Neuron (in vitro differentiated cells): ENCODE measurements around the gene IFIT2.
"Not testable (repeated sequence)": the region's sequence is repeated elsewhere in the genome, so short reads cannot be mapped to it uniquely, and the experiment has no call there.

Experiments used
- H2AFZ ChIP-seq: one replicate; pipeline ENCODE4 v1.6.1; 2013; ENCODE audit warnings: low read depth, mild to moderate bottlenecking, inconsistent platforms, low read length, moderate library complexity
- H3K27me3 ChIP-seq: one replicate; pipeline ENCODE4 v1.6.1; 2013; ENCODE audit warnings: low read length; ENCODE audit not compliant: insufficient read depth
- H3K36me3 ChIP-seq: one replicate; pipeline ENCODE4 v1.6.1; 2013; ENCODE audit warnings: low read length; ENCODE audit not compliant: insufficient read depth
- H3K4me1 ChIP-seq: one replicate; pipeline ENCODE4 v1.6.1; 2013; ENCODE audit warnings: low read length; ENCODE audit not compliant: insufficient read depth
- H3K4me3 ChIP-seq: 2 replicates; pipeline ENCODE4 v1.5.1; 2013; ENCODE audit warnings: mild to moderate bottlenecking, low read length, moderate library complexity
- H3K9me3 ChIP-seq: one replicate; pipeline ENCODE4 v1.6.1; 2013; ENCODE audit warnings: low read length

IFIT2 gene

DNA sequence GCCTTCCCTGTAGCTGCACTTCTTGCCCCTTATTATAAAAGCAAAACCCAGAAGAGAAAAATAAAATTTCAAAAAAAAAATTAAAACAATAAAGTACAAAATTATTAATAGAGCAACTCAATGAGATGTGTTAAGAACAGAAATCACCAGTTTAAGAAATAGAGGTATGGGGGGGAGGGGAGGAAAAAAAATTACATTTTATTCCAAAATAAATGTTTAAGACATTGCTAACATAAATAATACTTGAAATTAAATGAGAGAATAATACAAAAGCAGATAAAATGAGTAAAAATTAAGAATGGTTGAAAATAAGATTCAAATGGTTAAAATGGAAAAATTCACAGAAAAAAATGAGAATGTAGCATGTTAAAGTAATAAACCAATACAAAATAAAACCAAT lies 3.1 kb downstream of the IFIT2 start:
- Histone ChIP-seq H3K9me3 (no peaks in the 10 kb centered on the region), H3K36me3 (no peaks in the 10 kb centered on the region), H3K27me3 (no peaks in the 10 kb centered on the region), H2AFZ (no peak overlapping the region), H3K4me1 (peaks cover 3% of the 10 kb centered on the region), H3K4me3 (no peak overlapping the region)

DNA sequence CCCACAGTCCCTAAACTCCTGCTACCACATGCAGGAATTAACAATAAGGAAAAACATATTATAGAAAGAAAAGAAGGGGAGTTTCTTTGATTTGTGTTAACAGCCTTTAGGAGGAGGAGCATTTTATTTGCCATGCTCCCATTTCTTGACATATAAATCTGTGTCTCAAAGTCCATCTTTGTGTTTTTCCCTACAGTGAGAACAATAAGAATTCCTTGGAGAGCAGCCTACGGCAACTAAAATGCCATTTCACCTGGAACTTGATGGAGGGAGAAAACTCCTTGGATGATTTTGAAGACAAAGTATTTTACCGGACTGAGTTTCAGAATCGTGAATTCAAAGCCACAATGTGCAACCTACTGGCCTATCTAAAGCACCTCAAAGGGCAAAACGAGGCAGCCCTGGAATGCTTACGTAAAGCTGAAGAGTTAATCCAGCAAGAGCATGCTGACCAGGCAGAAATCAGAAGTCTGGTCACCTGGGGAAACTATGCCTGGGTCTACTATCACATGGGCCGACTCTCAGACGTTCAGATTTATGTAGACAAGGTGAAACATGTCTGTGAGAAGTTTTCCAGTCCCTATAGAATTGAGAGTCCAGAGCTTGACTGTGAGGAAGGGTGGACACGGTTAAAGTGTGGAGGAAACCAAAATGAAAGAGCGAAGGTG lies 4.1 kb downstream of the IFIT2 start:
- Histone ChIP-seq H2AFZ (no peak overlapping the region), H3K36me3 (no peaks in the 10 kb centered on the region), H3K27me3 (no peaks in the 10 kb centered on the region), H3K4me3 (no peak overlapping the region), H3K4me1 (peaks cover 3% of the 10 kb centered on the region), H3K9me3 (no peaks in the 10 kb centered on the region)

DNA sequence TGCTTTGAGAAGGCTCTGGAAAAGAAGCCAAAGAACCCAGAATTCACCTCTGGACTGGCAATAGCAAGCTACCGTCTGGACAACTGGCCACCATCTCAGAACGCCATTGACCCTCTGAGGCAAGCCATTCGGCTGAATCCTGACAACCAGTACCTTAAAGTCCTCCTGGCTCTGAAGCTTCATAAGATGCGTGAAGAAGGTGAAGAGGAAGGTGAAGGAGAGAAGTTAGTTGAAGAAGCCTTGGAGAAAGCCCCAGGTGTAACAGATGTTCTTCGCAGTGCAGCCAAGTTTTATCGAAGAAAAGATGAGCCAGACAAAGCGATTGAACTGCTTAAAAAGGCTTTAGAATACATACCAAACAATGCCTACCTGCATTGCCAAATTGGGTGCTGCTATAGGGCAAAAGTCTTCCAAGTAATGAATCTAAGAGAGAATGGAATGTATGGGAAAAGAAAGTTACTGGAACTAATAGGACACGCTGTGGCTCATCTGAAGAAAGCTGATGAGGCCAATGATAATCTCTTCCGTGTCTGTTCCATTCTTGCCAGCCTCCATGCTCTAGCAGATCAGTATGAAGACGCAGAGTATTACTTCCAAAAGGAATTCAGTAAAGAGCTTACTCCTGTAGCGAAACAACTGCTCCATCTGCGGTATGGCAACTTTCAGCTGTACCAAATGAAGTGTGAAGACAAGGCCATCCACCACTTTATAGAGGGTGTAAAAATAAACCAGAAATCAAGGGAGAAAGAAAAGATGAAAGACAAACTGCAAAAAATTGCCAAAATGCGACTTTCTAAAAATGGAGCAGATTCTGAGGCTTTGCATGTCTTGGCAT lies 4.8 kb downstream of the IFIT2 start:
- Histone ChIP-seq H3K9me3 (no peaks in the 10 kb centered on the region), H2AFZ (no peak overlapping the region), H3K4me3 (no peak overlapping the region), H3K27me3 (no peaks in the 10 kb centered on the region), H3K36me3 (no peaks in the 10 kb centered on the region), H3K4me1 (peaks cover 3% of the 10 kb centered on the region)

DNA sequence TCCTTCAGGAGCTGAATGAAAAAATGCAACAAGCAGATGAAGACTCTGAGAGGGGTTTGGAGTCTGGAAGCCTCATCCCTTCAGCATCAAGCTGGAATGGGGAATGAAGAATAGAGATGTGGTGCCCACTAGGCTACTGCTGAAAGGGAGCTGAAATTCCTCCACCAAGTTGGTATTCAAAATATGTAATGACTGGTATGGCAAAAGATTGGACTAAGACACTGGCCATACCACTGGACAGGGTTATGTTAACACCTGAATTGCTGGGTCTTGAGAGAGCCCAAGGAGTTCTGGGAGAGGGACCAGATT lies 5.4 kb downstream of the IFIT2 start:
- Histone ChIP-seq H3K36me3 (no peaks in the 10 kb centered on the region), H2AFZ (no peak overlapping the region), H3K4me3 (no peak overlapping the region), H3K27me3 (no peaks in the 10 kb centered on the region), H3K4me1 (peaks cover 3% of the 10 kb centered on the region), H3K9me3 (no peaks in the 10 kb centered on the region)

DNA sequence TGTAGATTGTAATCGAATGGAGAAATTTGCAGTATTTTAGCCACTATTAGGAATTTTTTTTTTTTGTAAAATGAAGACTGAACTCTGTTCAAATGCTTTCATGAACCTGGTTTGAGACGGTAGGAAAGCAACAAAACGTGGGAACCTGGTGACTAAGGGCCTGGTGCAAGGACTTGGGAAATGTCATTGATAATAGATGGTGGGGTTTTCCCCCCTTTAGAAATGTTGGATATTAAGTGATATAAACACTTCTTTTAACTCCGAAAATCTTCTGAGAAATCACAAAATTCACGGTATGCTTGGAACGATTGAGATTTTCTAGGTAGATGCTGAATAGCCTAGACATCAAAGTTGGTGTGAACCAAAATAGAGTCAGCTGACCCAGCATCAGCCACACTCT lies 6.4 kb downstream of the IFIT2 start:
- H3K27me3 ChIP-seq, result no peaks in the 10 kb centered on the region

DNA sequence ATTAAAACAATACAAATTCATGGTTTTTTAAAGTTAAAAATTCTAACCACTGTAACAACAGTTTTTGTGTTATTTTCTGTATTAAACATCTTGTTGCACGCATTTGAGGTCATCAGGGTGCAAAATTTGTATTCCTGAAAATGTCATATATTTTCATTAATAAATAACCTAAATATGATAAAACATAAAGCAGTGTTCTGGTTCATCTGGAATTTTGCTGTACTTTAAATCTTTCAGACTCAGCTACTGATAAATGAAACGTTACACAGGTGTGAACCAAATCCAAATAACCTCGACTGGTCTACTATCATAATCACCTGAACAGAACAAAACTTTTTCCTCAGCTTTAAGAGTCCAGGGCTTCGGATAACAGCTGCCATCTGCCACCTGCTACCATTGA lies 6.9 kb downstream of the IFIT2 start:
- no peaks in the 10 kb centered on the region for H3K27me3 ChIP-seq

More for the DNA sequence above, 6.4 kb downstream of the IFIT2 start:
- Histone ChIP-seq H3K4me3 (no peak overlapping the region), H3K36me3 (no peaks in the 10 kb centered on the region), H3K9me3 (no peaks in the 10 kb centered on the region), H2AFZ (no peak overlapping the region), H3K4me1 (peaks cover 3% of the 10 kb centered on the region)

DNA sequence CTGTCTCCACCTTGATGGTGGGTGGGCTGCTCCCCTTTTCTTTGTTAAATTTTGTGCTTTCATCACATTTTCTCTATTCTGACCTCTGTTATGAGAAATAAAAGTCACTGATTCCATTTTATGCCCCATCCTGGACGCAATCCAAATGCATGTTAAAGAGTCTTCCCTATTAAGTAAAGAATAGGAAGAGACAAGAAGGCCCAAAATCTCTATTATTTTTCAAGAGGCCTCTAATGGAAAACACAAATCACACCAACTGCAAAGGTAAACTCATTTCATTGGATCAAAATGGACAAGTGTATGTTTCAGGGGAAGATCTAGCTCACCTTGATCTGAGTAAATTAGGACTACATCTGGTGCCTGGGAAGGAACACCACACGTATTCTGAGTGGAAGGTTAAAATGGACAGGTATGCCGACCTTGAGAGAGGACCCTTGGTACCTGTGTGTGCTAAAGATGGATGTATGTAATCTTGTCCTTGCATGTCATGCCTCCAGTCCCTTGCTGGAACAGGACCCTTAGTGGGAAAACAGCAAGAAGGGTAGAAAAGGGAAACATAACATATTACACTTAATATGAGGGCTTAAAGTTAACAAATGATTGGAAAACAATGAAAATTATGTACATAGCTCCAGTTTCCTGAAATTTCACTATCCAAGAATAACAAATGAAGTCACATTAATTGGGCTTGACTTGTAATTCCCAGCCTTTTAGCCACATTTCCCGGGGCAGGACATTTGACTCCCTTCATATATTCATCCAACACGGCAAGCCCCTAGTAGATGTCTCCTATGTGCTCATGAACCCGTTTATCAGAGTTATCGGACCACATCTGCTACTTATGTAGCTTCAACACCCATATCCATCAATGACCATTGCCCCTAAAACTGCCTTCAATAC lies 7.6 kb downstream of the IFIT2 start:
- Histone ChIP-seq H3K27me3 (no peaks in the 10 kb centered on the region), H3K4me1 (peaks cover 3% of the 10 kb centered on the region), H2AFZ (no peak overlapping the region), H3K9me3 (no peaks in the 10 kb centered on the region), H3K4me3 (no peak overlapping the region), H3K36me3 (no peaks in the 10 kb centered on the region)

More for the DNA sequence above, 6.9 kb downstream of the IFIT2 start:
- Histone ChIP-seq H3K4me1 (peaks cover 3% of the 10 kb centered on the region), H2AFZ (no peak overlapping the region), H3K4me3 (no peak overlapping the region), H3K9me3 (no peaks in the 10 kb centered on the region), H3K36me3 (no peaks in the 10 kb centered on the region)

DNA sequence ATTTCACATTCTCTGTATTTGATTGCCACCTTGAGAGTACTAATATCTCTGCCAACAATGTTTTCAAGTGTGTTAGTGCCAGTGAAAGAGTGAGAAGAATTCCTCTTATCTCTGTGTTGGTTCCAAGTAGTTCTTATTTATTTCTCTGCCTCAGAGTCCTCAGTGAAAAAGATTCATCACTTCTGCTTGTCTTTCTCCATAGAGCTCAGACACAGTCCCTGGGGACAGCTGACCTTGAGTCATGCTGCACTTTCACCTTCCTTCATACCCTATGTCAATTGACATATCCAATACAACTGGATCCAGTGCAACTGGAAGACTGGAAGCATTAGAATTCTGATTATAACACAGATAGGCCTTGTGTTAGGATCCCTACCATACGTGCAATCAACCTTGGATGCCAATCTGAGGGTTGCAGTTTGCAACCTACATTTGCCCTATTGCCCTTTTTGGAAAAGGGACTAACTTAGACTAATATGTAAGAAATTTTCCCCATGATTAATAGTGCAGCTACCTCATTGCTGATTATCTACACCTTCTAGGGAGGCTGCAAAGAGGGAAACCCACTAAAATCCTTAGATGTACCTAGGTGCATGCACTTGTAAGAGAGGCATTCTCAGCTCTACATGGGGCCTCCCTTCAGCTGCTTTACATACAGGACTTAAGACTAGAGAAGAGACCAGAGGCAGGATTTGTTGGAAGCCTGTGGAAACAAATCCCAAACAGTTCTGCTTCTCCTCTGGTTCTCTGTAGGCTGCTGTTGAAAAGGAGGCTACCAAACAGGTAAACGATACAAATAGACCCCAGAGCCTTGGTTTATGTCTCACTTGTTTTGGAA lies 8.4 kb downstream of the IFIT2 start:
- Histone ChIP-seq H3K9me3 (no peaks in the 10 kb centered on the region), H3K4me1 (peaks cover 5% of the 10 kb centered on the region), H2AFZ (no peak overlapping the region), H3K27me3 (no peaks in the 10 kb centered on the region), H3K4me3 (no peak overlapping the region), H3K36me3 (no peaks in the 10 kb centered on the region)

DNA sequence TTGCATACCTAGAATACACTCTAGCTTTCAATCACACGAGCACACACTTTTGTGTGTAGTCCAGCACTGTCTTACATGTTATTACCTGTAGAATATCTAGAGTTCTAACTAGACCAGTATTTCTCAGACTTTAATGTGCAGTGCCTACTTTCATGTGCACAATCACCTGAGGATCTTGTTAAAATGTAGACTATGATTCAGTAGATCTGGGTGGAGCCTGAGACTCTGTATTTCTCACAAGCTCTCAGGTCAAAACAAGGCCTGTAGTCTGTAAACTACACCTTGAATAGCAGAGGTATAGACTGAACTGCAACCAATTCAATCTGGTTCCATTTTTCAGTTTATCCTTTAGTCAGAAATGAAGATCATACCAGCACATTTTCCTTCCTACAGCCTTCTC lies 11.1 kb downstream of the IFIT2 start:
- Histone ChIP-seq H3K9me3 (no peaks in the 10 kb centered on the region), H2AFZ (no peak overlapping the region), H3K4me1 (peaks cover 2% of the 10 kb centered on the region), H3K36me3 (no peaks in the 10 kb centered on the region), H3K4me3 (no peak overlapping the region), H3K27me3 (no peaks in the 10 kb centered on the region)

DNA sequence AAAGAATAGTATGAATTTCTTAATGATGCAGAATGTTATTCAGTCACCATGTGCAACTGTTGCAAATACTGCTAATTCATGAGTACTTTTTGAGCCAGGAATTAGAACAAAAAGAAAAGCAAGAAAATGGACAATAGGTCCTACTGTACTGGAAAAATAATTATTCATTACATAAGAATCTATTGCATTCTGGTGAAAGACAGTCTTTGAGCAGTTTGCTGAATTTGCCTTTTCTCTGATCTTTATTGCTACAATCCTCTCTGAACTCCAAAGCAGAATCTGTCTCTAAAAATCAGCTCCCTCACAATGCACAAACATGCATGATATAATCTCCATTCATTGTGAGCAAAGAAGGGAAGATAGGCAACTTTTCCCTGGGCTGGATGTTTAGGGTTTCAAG lies 12.8 kb downstream of the IFIT2 start:
- Histone ChIP-seq H3K4me3 (no peak overlapping the region), H3K9me3 (no peaks in the 10 kb centered on the region), H2AFZ (no peak overlapping the region), H3K4me1 (peaks cover 2% of the 10 kb centered on the region), H3K27me3 (no peaks in the 10 kb centered on the region), H3K36me3 (no peaks in the 10 kb centered on the region)

DNA sequence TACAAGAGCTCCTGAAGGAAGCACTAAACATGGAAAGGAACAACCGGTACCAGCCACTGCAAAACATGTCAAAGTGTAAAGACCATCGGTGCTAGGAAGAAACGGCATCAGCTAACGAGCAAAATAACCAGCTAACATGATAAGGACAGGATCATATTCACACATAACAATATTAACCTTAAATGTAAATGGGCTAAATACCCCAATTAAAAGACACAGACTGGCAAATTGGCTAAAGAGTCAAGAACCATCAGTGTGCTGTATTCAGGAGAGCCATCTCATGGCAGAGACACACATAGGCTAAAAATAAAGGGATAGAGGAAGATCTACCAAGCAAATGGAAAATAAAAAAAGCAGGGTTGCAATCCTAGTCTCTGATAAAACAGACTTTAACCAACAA lies 16.2 kb downstream of the IFIT2 start:
- H2AFZ ChIP-seq, H3K4me3 ChIP-seq: not testable (repeated sequence)

DNA sequence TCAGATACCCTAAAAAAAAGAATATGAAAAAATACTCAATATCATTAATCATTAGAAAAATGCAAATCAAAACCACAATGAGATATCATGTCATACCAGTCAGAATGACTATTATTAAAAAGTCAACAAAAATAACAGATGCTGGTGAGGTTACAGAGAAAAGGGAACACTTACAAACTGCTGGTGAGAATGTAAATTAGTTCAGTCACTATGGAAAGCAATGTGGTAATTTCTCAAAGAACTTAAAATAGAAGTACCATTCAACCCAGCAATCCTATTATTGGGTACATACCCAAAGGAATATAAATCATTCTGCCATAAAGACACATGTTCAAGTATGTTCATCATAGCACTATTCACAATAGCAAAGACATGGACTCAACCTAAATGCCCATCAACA lies 23.2 kb downstream of the IFIT2 start:
- H3K4me3 ChIP-seq, H3K36me3 ChIP-seq, H3K27me3 ChIP-seq, H2AFZ ChIP-seq, H3K9me3 ChIP-seq: not testable (repeated sequence)
- peaks cover 20% of the 10 kb centered on the region for H3K4me1 ChIP-seq

More for the DNA sequence above, 16.2 kb downstream of the IFIT2 start:
- H3K36me3 ChIP-seq, H3K4me1 ChIP-seq, H3K27me3 ChIP-seq, H3K9me3 ChIP-seq: not testable (repeated sequence)
